NB4 (cell line): ENCODE measurements around the gene LRP10.
A peak's percentile ranks its signal among the peaks of the same experiment; 100 is the strongest.

Experiments used
- CTCF ChIP-seq: IDR thresholded peaks from one replicate; pipeline ENCODE4 v1.5.1; 2012; ENCODE audit warnings: low read depth, low read length
- POLR2A ChIP-seq: IDR thresholded peaks from 2 replicates; pipeline ENCODE4 v1.6.1; 2011; ENCODE audit warnings: mild to moderate bottlenecking; ENCODE audit not compliant: insufficient read length; ENCODE audit errors: extremely low read depth

- TF ChIP-seq CTCF (peak; percentile 93), POLR2A (peak; percentile 12)
These were observed 693 bp downstream of the LRP10 start for GRCh38 chr14:22872033-22872832.
